Upper lobe of left lung (tissue), 6 donors: ENCODE measurements around the gene ZDHHC14. TPM values are rescaled to one million over a fixed set of nuclear protein-coding genes. Genes with fewer than 3 reads are reported as not detected.

Experiments
- ATAC-seq, 2 donors: fragments of 200-7000 bp; cut with Tn5 transposase; one replicate each; pipeline ENCODE4 v1.9.1; 2022; ENCODE audit warnings: mild to moderate bottlenecking in 2 of 2, moderate library complexity in 2 of 2; ENCODE audit not compliant: low FRiP score in 2 of 2
- DNase-seq, 2 donors: peaks; one replicate each; pipeline ENCODE4 v3.0.0-alpha.2; 2019 to 2020
- H3K27ac ChIP-seq, 4 donors: fragments of 200-600 bp; sonication (generic); one replicate each; pipeline ENCODE4 v1.5.1; 2016 to 2019
- H3K27me3 ChIP-seq, 4 donors: fragments of 200-600 bp; sonication (generic); one replicate each; pipeline ENCODE4 v1.5.1; 2017 to 2019
- H3K36me3 ChIP-seq, 4 donors: fragments of 200-600 bp; sonication (generic); one replicate each; pipeline ENCODE4 v1.5.1; 2016 to 2019
- H3K4me1 ChIP-seq, 4 donors: fragments of 200-600 bp; sonication (generic); one replicate each; pipeline ENCODE4 v1.5.1; 2018 to 2019
- H3K4me3 ChIP-seq, 4 donors: fragments of 200-600 bp; sonication (generic); one replicate each; pipeline ENCODE4 v1.5.1; 2017 to 2019; ENCODE audit warnings: mild to moderate bottlenecking in 2 of 4, moderate library complexity in 1 of 4
- H3K9me3 ChIP-seq, 4 donors: fragments of 200-600 bp; sonication (generic); one replicate each; pipeline ENCODE4 v1.5.1; 2018 to 2019
- CTCF ChIP-seq, 6 experiments: fragments of 450-650 bp in 4 of 6; fragments of 200-600 bp in 2 of 6; sonication (generic) in 2 of 6; IDR thresholded peaks; one replicate each; pipeline ENCODE4 v1.5.1; 2016 to 2019; ENCODE audit warnings: antibody characterized with exemption in 6 of 6
- EP300 ChIP-seq, 4 donors: sonication (generic); formaldehyde crosslinking; IDR thresholded peaks; one replicate each; pipeline ENCODE4 v1.5.1; 2017; ENCODE audit warnings: antibody characterized with exemption in 4 of 4, control low read depth in 2 of 4
- POLR2A ChIP-seq, 4 donors: fragments of 450-650 bp; IDR thresholded peaks; one replicate each; pipeline ENCODE4 v1.5.1; 2016 to 2017; ENCODE audit warnings: antibody characterized with exemption in 4 of 4, mild to moderate bottlenecking in 2 of 4
- POLR2AphosphoS5 ChIP-seq, 2 donors: sonication (generic); formaldehyde crosslinking; IDR thresholded peaks; one replicate each; pipeline ENCODE4 v1.5.1; 2017; ENCODE audit warnings: antibody characterized with exemption in 2 of 2
- WGBS, 2 donors: methylation state at CpG; one replicate each; pipeline ENCODE4 v1.1.5; 2017 to 2018; 5-methylcytosine and 5-hydroxymethylcytosine counted together
- total RNA-seq, 6 donors: library from RNA; depleted of rRNA in 4 of 6; stranded (reverse); fragments of >200 nt in 4 of 6; gene quantifications; one replicate each; pipeline versions ENCODE4 v1.1.0 to v1.2.1, GENCODE V29; 2016 to 2021
- donor health status: DM: no; HTN: no; CAD: no; lungs with moderate emphysema.
- donor health status: DM: no; HTN: yes; CAD: no; lungs with severe emphysema.

ZDHHC14 gene
- total RNA-seq, 6 donors from 2014 or later, result 5.3 to 16.5 (median 9.4) TPM

- no peaks in the 10 kb centered on the region for H3K4me1 ChIP-seq
These were observed 31.8 kb downstream of the ZDHHC14 start for GRCh38 chr6:157412791-157413190.

GRCh38 chr6:157420497-157420896, 39.5 kb downstream of the ZDHHC14 start:
- Histone ChIP-seq H3K27me3 (no peaks in the 10 kb centered on the region), H3K36me3 (no peaks in the 10 kb centered on the region), H3K4me1 (peaks cover 0 to 6% (median 2%) of the 10 kb centered on the region in 4 donors), H3K4me3 (no peak overlapping the region), H3K9me3 (no peaks in the 10 kb centered on the region), H3K27ac (no peak overlapping the region)
- no peak for TF ChIP-seq CTCF (IDR thresholded peaks at IDR 0.05)
- TF ChIP-seq EP300 (IDR thresholded peaks at IDR 0.05), result no peak
- WGBS, 2 donors, result 83 to 88% methylated on average over 8 of the region's 8 CpGs
- DNase-seq (no peak), ATAC-seq (no peak)

More at GRCh38 chr6:157412791-157413190, 31.8 kb downstream of the ZDHHC14 start:
- Histone ChIP-seq H3K27ac (no peak overlapping the region), H3K4me3 (no peak overlapping the region), H3K27me3 (no peaks in the 10 kb centered on the region), H3K36me3 (no peaks in the 10 kb centered on the region), H3K9me3 (no peaks in the 10 kb centered on the region)
- TF ChIP-seq POLR2A (IDR thresholded peaks at IDR 0.05) (no peak), CTCF (IDR thresholded peaks at IDR 0.05) (no peak), EP300 (IDR thresholded peaks at IDR 0.05) (no peak), POLR2AphosphoS5 (IDR thresholded peaks at IDR 0.05) (no peak)
- no peak for ATAC-seq
- no peak for DNase-seq
- 85 to 87% methylated on average over 11 of the region's 11 CpGs for WGBS, 2 donors

DNA sequence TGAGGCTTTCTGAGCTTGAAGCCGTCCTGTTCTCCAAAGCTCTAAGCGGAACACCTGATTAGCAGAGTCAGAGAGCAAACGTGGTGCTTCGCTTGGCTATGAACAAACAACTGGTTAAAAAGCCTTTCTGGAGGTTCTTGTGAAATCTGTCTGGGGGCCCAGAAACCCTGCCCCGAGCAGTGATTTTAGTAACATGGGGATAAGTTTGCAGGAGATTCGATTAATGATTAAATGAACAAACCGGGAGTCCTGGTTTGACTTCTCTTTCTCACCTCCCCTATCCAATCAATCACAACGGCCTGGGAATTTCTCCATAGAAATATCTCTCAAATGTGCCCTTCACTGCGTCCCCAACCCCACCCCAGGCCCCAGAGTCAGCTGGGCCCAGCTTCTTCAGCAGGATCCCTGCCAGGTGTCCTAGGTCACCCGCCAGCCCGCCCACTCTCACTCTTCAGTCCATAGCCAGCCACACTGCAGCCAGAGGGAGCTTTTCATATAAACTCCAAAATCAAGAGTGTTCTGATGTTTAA, 43.6 kb downstream of the ZDHHC14 start:
- WGBS, 2 donors, result 51 to 56% methylated on average over 11 of the region's 11 CpGs
- no peak overlapping the region for H3K27ac ChIP-seq
- peaks cover 0 to 6% (median 2%) of the 10 kb centered on the region in 4 donors for H3K4me1 ChIP-seq
- H3K27me3 ChIP-seq, result no peaks in the 10 kb centered on the region
- no peaks in the 10 kb centered on the region for H3K9me3 ChIP-seq
- DNase-seq (no peak), ATAC-seq (no peak)
- H3K36me3 ChIP-seq, result no peaks in the 10 kb centered on the region
- no peak overlapping the region for H3K4me3 ChIP-seq
- TF ChIP-seq POLR2A (IDR thresholded peaks at IDR 0.05) (no peak), POLR2AphosphoS5 (IDR thresholded peaks at IDR 0.05) (no peak), CTCF (IDR thresholded peaks at IDR 0.05) (no peak), EP300 (IDR thresholded peaks at IDR 0.05) (no peak)

GRCh38 chr6:157427969-157428368, 47.0 kb downstream of the ZDHHC14 start:
- Histone ChIP-seq H3K27ac (no peak overlapping the region), H3K4me1 (peaks cover 0 to 12% (median 3%) of the 10 kb centered on the region in 4 donors), H3K36me3 (no peaks in the 10 kb centered on the region), H3K9me3 (no peaks in the 10 kb centered on the region), H3K27me3 (no peaks in the 10 kb centered on the region), H3K4me3 (no peak overlapping the region)
- no peak for ATAC-seq
- DNase-seq, result no peak
- no peak for TF ChIP-seq POLR2A (IDR thresholded peaks at IDR 0.05)
- 80 to 91% methylated on average over 7 of the region's 7 CpGs for WGBS, 2 donors

DNA sequence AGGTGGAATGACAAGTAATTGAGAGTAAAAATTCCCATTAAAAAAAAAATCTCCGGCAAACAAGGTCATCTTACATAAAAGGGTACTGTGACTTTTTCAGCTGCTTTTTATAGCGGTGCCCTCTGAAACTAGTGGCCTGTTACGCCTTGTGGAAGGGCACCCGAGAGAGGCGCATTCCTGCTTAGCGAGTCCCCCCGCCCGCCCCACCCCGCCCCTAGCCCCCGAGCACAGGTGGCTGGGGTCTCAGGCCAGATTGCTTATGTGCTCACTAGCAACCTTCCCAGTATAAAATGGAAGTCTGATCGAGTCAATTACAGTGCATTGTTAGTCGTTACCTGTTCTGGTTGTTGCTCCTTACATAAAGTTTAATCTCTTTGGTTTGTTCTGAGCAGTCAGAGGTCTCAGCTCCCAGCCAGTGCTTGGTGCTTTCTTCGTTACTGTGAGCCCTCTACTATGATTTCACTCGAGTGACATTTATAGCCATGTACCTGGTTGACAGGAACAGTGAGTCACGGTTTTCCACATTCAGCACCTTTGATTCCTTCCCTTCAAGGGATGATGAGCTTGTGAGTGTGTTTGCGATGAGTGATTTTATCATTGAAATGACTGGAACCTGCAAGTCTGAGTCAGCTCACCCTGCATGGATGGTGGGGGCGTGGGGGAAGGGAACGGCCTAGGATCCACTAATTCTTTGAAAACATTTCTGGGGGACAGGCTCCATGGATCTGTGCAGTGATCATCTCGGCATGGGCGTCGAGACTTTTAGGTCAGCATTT, 47.6 kb downstream of the ZDHHC14 start:
- ATAC-seq (no peak), DNase-seq (no peak)
- Histone ChIP-seq H3K36me3 (no peaks in the 10 kb centered on the region), H3K4me3 (no peak overlapping the region), H3K9me3 (no peaks in the 10 kb centered on the region), H3K27ac (no peak overlapping the region), H3K4me1 (peaks cover 0 to 12% (median 3%) of the 10 kb centered on the region in 4 donors), H3K27me3 (no peaks in the 10 kb centered on the region)
- no peak for TF ChIP-seq EP300 (IDR thresholded peaks at IDR 0.05)
- 87 to 91% methylated on average over 20 to 21 of the region's 21 CpGs for WGBS, 2 donors

DNA sequence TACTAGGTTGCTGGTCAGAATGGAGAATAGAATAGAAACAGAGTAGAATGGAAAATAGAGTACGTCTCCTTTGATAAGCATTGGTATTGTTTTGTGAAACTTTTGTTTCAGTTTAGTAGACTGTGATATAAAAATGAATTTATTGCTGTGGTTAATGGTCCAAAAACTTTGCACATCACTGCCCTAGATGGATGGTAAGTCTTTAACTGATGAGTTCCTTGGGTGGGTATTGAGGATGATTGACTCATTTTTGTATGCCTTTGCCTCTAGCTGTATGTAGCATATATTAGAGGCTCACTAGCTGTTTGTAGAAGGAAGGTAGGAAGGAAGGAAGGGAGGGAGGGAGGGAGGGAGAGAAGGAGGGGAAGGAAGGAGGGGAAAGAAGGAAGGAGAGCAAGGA, 48.3 kb downstream of the ZDHHC14 start:
- no peak for ATAC-seq

More for the DNA sequence above, 48.3 kb downstream of the ZDHHC14 start:
- H3K27me3 ChIP-seq, result no peaks in the 10 kb centered on the region
- no peak for DNase-seq
- TF ChIP-seq EP300 (IDR thresholded peaks at IDR 0.05) (no peak), POLR2A (IDR thresholded peaks at IDR 0.05) (no peak), POLR2AphosphoS5 (IDR thresholded peaks at IDR 0.05) (no peak), CTCF (IDR thresholded peaks at IDR 0.05) (no peak)
- no peak overlapping the region for H3K27ac ChIP-seq
- no peak overlapping the region for H3K4me3 ChIP-seq
- peaks cover 0 to 12% (median 2%) of the 10 kb centered on the region in 4 donors for H3K4me1 ChIP-seq
- H3K36me3 ChIP-seq, result no peaks in the 10 kb centered on the region
- WGBS, 2 donors, result 93 to 96% methylated on average over 1 of the region's 1 CpG
- no peaks in the 10 kb centered on the region for H3K9me3 ChIP-seq
